ENCODE measurements around the gene PDIA5.
"Not testable (repeated sequence)": the region's sequence is repeated elsewhere in the genome, so short reads cannot be mapped to it uniquely, and the experiment has no call there.

Gene PDIA5

GRCh38 chr3:123111640-123112039, 44.8 kb downstream of the PDIA5 start:
- no peak overlapping the region for H3K4me3 ChIP-seq (replicated peaks; ENCODE audit: low read depth, low read length)
- TF ChIP-seq, protein P1, sequence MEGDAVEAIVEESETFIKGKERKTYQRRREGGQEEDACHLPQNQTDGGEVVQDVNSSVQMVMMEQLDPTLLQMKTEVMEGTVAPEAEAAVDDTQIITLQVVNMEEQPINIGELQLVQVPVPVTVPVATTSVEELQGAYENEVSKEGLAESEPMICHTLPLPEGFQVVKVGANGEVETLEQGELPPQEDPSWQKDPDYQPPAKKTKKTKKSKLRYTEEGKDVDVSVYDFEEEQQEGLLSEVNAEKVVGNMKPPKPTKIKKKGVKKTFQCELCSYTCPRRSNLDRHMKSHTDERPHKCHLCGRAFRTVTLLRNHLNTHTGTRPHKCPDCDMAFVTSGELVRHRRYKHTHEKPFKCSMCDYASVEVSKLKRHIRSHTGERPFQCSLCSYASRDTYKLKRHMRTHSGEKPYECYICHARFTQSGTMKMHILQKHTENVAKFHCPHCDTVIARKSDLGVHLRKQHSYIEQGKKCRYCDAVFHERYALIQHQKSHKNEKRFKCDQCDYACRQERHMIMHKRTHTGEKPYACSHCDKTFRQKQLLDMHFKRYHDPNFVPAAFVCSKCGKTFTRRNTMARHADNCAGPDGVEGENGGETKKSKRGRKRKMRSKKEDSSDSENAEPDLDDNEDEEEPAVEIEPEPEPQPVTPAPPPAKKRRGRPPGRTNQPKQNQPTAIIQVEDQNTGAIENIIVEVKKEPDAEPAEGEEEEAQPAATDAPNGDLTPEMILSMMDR (IDR thresholded peaks at IDR 0.05; ENCODE audit: low read length, missing control alignments) = no peak
- no peak for DNase-seq (ENCODE audit: low read depth)

DNA sequence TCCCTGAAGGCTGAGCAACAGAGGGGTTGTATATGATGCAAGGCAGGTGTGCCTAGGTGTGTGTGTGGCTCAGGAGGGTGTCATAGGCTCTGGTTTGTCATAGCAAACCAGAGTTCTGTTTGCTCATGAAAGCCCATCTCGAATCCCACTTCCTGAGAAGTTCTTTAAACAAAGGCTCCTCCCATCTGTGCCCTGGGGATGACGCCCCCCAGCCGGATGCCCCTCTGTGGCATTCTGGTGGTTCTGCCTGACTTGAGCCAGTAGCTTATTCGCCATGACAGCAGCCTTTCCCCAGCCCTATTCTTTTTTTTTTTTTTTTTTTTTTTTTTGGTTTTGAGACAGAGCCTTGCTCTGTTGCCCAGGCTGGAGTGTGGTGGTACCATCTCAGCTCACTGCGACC, 45.4 kb downstream of the PDIA5 start:
- DNase-seq (ENCODE audit: low read depth) = no peak
- TF ChIP-seq, protein P1 (IDR thresholded peaks at IDR 0.05; ENCODE audit: low read length, missing control alignments) = no peak
- no peak overlapping the region for H3K4me3 ChIP-seq (replicated peaks; ENCODE audit: low read depth, low read length)

- not testable (repeated sequence) for DNase-seq (ENCODE audit: low read depth); H3K4me3 ChIP-seq (replicated peaks; ENCODE audit: low read depth, low read length)
Observed at GRCh38 chr3:123112656-123113055, 45.8 kb downstream of the PDIA5 start.

DNA sequence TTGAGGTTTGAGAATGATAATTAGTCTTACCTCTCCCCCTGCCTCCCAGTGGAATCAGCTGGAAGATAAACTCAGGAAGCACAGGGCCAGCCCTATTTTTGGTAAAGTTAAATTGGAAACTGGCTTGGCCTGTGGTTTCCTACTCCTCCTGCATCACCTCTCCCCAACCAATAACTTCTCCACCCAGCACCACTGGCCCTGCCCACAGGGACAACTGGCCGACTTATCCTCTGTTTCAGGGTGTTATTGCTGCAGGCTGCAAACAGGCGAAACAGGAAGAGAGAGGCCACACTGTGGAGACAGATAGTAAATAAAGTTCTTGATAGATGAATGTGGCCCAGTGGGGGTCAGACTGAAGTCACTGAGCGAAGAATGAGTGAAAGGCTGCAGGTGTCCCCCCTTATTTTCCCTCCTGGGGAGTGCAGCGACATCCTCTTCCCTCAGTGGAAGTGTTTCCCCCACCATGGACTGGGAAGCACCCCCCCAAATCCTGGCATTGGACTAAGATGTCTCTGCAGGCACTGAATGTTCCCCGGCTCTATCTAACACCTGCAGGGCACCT, 47.1 kb downstream of the PDIA5 start:
- TF ChIP-seq, protein P1 (IDR thresholded peaks at IDR 0.05; ENCODE audit: low read length, missing control alignments) = no peak
- no peak overlapping the region for H3K4me3 ChIP-seq (replicated peaks; ENCODE audit: low read depth, low read length)
- DNase-seq (ENCODE audit: low read depth) = no peak

- no peak for DNase-seq (ENCODE audit: low read depth)
- H3K4me3 ChIP-seq (replicated peaks; ENCODE audit: low read depth, low read length) = no peak overlapping the region
- TF ChIP-seq, protein P1 (IDR thresholded peaks at IDR 0.05; ENCODE audit: low read length, missing control alignments) = no peak
Observed at GRCh38 chr3:123116116-123116515, 49.3 kb downstream of the PDIA5 start.

DNA sequence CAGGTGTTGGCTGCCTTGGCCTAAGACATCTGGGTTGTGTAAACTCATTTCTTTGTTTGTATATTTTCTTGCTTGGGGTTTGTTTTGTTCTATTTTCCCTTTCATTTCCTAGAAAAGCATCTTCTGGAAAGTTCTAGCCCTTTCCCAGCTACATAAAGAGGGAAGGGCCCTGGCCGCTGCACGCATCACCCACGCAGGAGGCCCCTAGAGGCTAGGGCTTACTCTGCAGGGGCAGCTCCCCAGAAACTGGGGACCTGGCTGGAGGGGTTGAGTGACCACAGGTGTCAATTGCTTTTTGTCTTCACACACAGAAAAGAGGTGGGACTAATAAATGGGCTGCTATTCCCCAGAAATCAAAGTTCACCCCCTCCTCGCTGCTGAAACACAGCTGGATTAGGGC, 52.6 kb downstream of the PDIA5 start:
- TF ChIP-seq, protein P1 (IDR thresholded peaks at IDR 0.05; ENCODE audit: low read length, missing control alignments) = no peak
- H3K4me3 ChIP-seq (replicated peaks; ENCODE audit: low read depth, low read length) = no peak overlapping the region
- DNase-seq (ENCODE audit: low read depth) = no peak

- no peak for DNase-seq (ENCODE audit: low read depth)
- H3K4me3 ChIP-seq (replicated peaks; ENCODE audit: low read depth, low read length) = no peak overlapping the region
- TF ChIP-seq, protein P1 (IDR thresholded peaks at IDR 0.05; ENCODE audit: low read length, missing control alignments) = no peak
Observed at GRCh38 chr3:123119802-123120201, 53.0 kb downstream of the PDIA5 start.
